Measurements from ENCODE around the gene MAPKBP1.
A peak's percentile ranks its signal among the peaks of the same experiment; 100 is the strongest.

MAPKBP1 gene

GRCh38 chr15:41772720-41773331, 1.5 kb upstream of the MAPKBP1 start:
- Histone ChIP-seq H3K9ac (ENCODE audit: low read length in 2 of 2) (no peak overlapping the region), H3K36me3 (ENCODE audit: control insufficient read depth in 2 of 2, insufficient read depth in 2 of 2, low read length in 2 of 2) (peaks cover 0 to 6% of the 10 kb centered on the region in 2 donors), H3K27me3 (ENCODE audit: control insufficient read depth in 1 of 2, insufficient read depth in 2 of 2, low read length in 2 of 2) (no peaks in the 10 kb centered on the region), H3K9me3 (ENCODE audit: control insufficient read depth in 2 of 2, low read length in 2 of 2) (no peaks in the 10 kb centered on the region), H3K27ac (ENCODE audit: low read length) (peak overlapping the region; percentile 89), H3K4me3 (ENCODE audit: low read length in 2 of 2) (peak overlapping the region in 1 of 2 donors; percentile 97), H3K4me1 (ENCODE audit: control insufficient read depth, insufficient read depth, low read length) (peaks cover 28% of the 10 kb centered on the region)

- Histone ChIP-seq H3K36me3 (ENCODE audit: control insufficient read depth in 2 of 2, insufficient read depth in 2 of 2, low read length in 2 of 2) (peaks cover 0 to 6% of the 10 kb centered on the region in 2 donors), H3K9ac (ENCODE audit: low read length in 2 of 2) (peak overlapping the region; percentile 62 to 82), H3K27ac (ENCODE audit: low read length) (peak overlapping the region; percentile 89), H3K9me3 (ENCODE audit: control insufficient read depth in 2 of 2, low read length in 2 of 2) (no peaks in the 10 kb centered on the region), H3K27me3 (ENCODE audit: control insufficient read depth in 1 of 2, insufficient read depth in 2 of 2, low read length in 2 of 2) (no peaks in the 10 kb centered on the region), H3K4me3 (ENCODE audit: low read length in 2 of 2) (peak overlapping the region in 1 of 2 donors; percentile 97), H3K4me1 (ENCODE audit: control insufficient read depth, insufficient read depth, low read length) (peaks cover 28% of the 10 kb centered on the region)
Observed at GRCh38 chr15:41773332-41773728, 954 bp upstream of the MAPKBP1 start.

- H3K27ac ChIP-seq (ENCODE audit: low read length), result peak overlapping the region; percentile 89
- H3K9me3 ChIP-seq (ENCODE audit: control insufficient read depth in 2 of 2, low read length in 2 of 2), result no peaks in the 10 kb centered on the region
- H3K4me1 ChIP-seq (ENCODE audit: control insufficient read depth, insufficient read depth, low read length), result peaks cover 28% of the 10 kb centered on the region
- H3K36me3 ChIP-seq (ENCODE audit: control insufficient read depth in 2 of 2, insufficient read depth in 2 of 2, low read length in 2 of 2), result peaks cover 0 to 6% of the 10 kb centered on the region in 2 donors
- H3K4me3 ChIP-seq (ENCODE audit: low read length in 2 of 2), result peak overlapping the region; percentile 70 to 97
- H3K9ac ChIP-seq (ENCODE audit: low read length in 2 of 2), result peak overlapping the region; percentile 62 to 82
- no peaks in the 10 kb centered on the region for H3K27me3 ChIP-seq (ENCODE audit: control insufficient read depth in 1 of 2, insufficient read depth in 2 of 2, low read length in 2 of 2)
Observed at GRCh38 chr15:41773729-41774061, 589 bp upstream of the MAPKBP1 start.

GRCh38 chr15:41774882-41775417, 666 bp downstream of the MAPKBP1 start:
- Histone ChIP-seq H3K4me3 (ENCODE audit: low read length in 2 of 2) (peak overlapping the region; percentile 70 to 97), H3K27me3 (ENCODE audit: control insufficient read depth in 1 of 2, insufficient read depth in 2 of 2, low read length in 2 of 2) (no peaks in the 10 kb centered on the region), H3K36me3 (ENCODE audit: control insufficient read depth in 2 of 2, insufficient read depth in 2 of 2, low read length in 2 of 2) (no peaks in the 10 kb centered on the region), H3K27ac (ENCODE audit: low read length) (peak overlapping the region; percentile 89), H3K4me1 (ENCODE audit: control insufficient read depth, insufficient read depth, low read length) (peaks cover 34% of the 10 kb centered on the region), H3K9me3 (ENCODE audit: control insufficient read depth in 2 of 2, low read length in 2 of 2) (no peaks in the 10 kb centered on the region), H3K9ac (ENCODE audit: low read length in 2 of 2) (peak overlapping the region; percentile 75 to 93)

GRCh38 chr15:41775651-41776050, 1.4 kb downstream of the MAPKBP1 start:
- no peak overlapping the region for H3K27ac ChIP-seq (ENCODE audit: low read length)
- H3K4me1 ChIP-seq (ENCODE audit: control insufficient read depth, insufficient read depth, low read length), result peaks cover 40% of the 10 kb centered on the region
- H3K36me3 ChIP-seq (ENCODE audit: control insufficient read depth in 2 of 2, insufficient read depth in 2 of 2, low read length in 2 of 2), result no peaks in the 10 kb centered on the region
- H3K9me3 ChIP-seq (ENCODE audit: control insufficient read depth in 2 of 2, low read length in 2 of 2), result no peaks in the 10 kb centered on the region
- H3K4me3 ChIP-seq (ENCODE audit: low read length in 2 of 2), result peak overlapping the region; percentile 70 to 97
- H3K9ac ChIP-seq (ENCODE audit: low read length in 2 of 2), result peak overlapping the region; percentile 75 to 93
- H3K27me3 ChIP-seq (ENCODE audit: control insufficient read depth in 1 of 2, insufficient read depth in 2 of 2, low read length in 2 of 2), result no peaks in the 10 kb centered on the region

- no peaks in the 10 kb centered on the region for H3K36me3 ChIP-seq (ENCODE audit: control insufficient read depth in 2 of 2, insufficient read depth in 2 of 2, low read length in 2 of 2)
- H3K27ac ChIP-seq (ENCODE audit: low read length), result no peak overlapping the region
- H3K4me1 ChIP-seq (ENCODE audit: control insufficient read depth, insufficient read depth, low read length), result peaks cover 40% of the 10 kb centered on the region
- no peaks in the 10 kb centered on the region for H3K27me3 ChIP-seq (ENCODE audit: control insufficient read depth in 1 of 2, insufficient read depth in 2 of 2, low read length in 2 of 2)
- peak overlapping the region in 1 of 2 donors; percentile 17 for H3K4me3 ChIP-seq (ENCODE audit: low read length in 2 of 2)
- no peak overlapping the region for H3K9ac ChIP-seq (ENCODE audit: low read length in 2 of 2)
- H3K9me3 ChIP-seq (ENCODE audit: control insufficient read depth in 2 of 2, low read length in 2 of 2), result no peaks in the 10 kb centered on the region
Observed at GRCh38 chr15:41777421-41777973, 3.2 kb downstream of the MAPKBP1 start.

GRCh38 chr15:41778521-41778920, 4.2 kb downstream of the MAPKBP1 start:
- peaks cover 34% of the 10 kb centered on the region for H3K4me1 ChIP-seq (ENCODE audit: control insufficient read depth, insufficient read depth, low read length)
- H3K9me3 ChIP-seq (ENCODE audit: control insufficient read depth in 2 of 2, low read length in 2 of 2), result no peaks in the 10 kb centered on the region
- H3K4me3 ChIP-seq (ENCODE audit: low read length in 2 of 2), result no peak overlapping the region
- H3K36me3 ChIP-seq (ENCODE audit: control insufficient read depth in 2 of 2, insufficient read depth in 2 of 2, low read length in 2 of 2), result no peaks in the 10 kb centered on the region
- no peak overlapping the region for H3K9ac ChIP-seq (ENCODE audit: low read length in 2 of 2)
- no peaks in the 10 kb centered on the region for H3K27me3 ChIP-seq (ENCODE audit: control insufficient read depth in 1 of 2, insufficient read depth in 2 of 2, low read length in 2 of 2)
- H3K27ac ChIP-seq (ENCODE audit: low read length), result no peak overlapping the region

- H3K36me3 ChIP-seq (ENCODE audit: control insufficient read depth in 2 of 2, insufficient read depth in 2 of 2, low read length in 2 of 2), result no peaks in the 10 kb centered on the region
- H3K27ac ChIP-seq (ENCODE audit: low read length), result peak overlapping the region; percentile 18
- H3K9ac ChIP-seq (ENCODE audit: low read length in 2 of 2), result no peak overlapping the region
Observed at GRCh38 chr15:41779662-41780157, 5.4 kb downstream of the MAPKBP1 start.

GRCh38 chr15:41780266-41780665, 6.0 kb downstream of the MAPKBP1 start:
- no peaks in the 10 kb centered on the region for H3K36me3 ChIP-seq (ENCODE audit: control insufficient read depth in 2 of 2, insufficient read depth in 2 of 2, low read length in 2 of 2)
- peak overlapping the region; percentile 18 for H3K27ac ChIP-seq (ENCODE audit: low read length)
- peak overlapping the region in 1 of 2 donors; percentile 17 for H3K4me3 ChIP-seq (ENCODE audit: low read length in 2 of 2)
- peaks cover 25% of the 10 kb centered on the region for H3K4me1 ChIP-seq (ENCODE audit: control insufficient read depth, insufficient read depth, low read length)
- H3K27me3 ChIP-seq (ENCODE audit: control insufficient read depth in 1 of 2, insufficient read depth in 2 of 2, low read length in 2 of 2), result no peaks in the 10 kb centered on the region
- no peak overlapping the region for H3K9ac ChIP-seq (ENCODE audit: low read length in 2 of 2)
- no peaks in the 10 kb centered on the region for H3K9me3 ChIP-seq (ENCODE audit: control insufficient read depth in 2 of 2, low read length in 2 of 2)

More at GRCh38 chr15:41779662-41780157, 5.4 kb downstream of the MAPKBP1 start:
- H3K9me3 ChIP-seq (ENCODE audit: control insufficient read depth in 2 of 2, low read length in 2 of 2), result no peaks in the 10 kb centered on the region
- H3K4me3 ChIP-seq (ENCODE audit: low read length in 2 of 2), result peak overlapping the region in 1 of 2 donors; percentile 17
- peaks cover 27% of the 10 kb centered on the region for H3K4me1 ChIP-seq (ENCODE audit: control insufficient read depth, insufficient read depth, low read length)
- H3K27me3 ChIP-seq (ENCODE audit: control insufficient read depth in 1 of 2, insufficient read depth in 2 of 2, low read length in 2 of 2), result no peaks in the 10 kb centered on the region

GRCh38 chr15:41780727-41781126, 6.4 kb downstream of the MAPKBP1 start:
- H3K4me1 ChIP-seq (ENCODE audit: control insufficient read depth, insufficient read depth, low read length), result peaks cover 20% of the 10 kb centered on the region
- no peaks in the 10 kb centered on the region for H3K9me3 ChIP-seq (ENCODE audit: control insufficient read depth in 2 of 2, low read length in 2 of 2)
- H3K27ac ChIP-seq (ENCODE audit: low read length), result no peak overlapping the region
- H3K36me3 ChIP-seq (ENCODE audit: control insufficient read depth in 2 of 2, insufficient read depth in 2 of 2, low read length in 2 of 2), result no peaks in the 10 kb centered on the region
- no peaks in the 10 kb centered on the region for H3K27me3 ChIP-seq (ENCODE audit: control insufficient read depth in 1 of 2, insufficient read depth in 2 of 2, low read length in 2 of 2)
- no peak overlapping the region for H3K9ac ChIP-seq (ENCODE audit: low read length in 2 of 2)
- peak overlapping the region in 1 of 2 donors; percentile 17 for H3K4me3 ChIP-seq (ENCODE audit: low read length in 2 of 2)
